GM12801 (cell line): ENCODE data around the gene PMEPA1.

Experiments used
- CTCF ChIP-seq: IDR thresholded peaks from one replicate; pipeline ENCODE4 v1.5.1; 2011; ENCODE audit warnings: control low read depth; ENCODE audit not compliant: insufficient read length; ENCODE audit errors: extremely low read depth

Gene PMEPA1

DNA sequence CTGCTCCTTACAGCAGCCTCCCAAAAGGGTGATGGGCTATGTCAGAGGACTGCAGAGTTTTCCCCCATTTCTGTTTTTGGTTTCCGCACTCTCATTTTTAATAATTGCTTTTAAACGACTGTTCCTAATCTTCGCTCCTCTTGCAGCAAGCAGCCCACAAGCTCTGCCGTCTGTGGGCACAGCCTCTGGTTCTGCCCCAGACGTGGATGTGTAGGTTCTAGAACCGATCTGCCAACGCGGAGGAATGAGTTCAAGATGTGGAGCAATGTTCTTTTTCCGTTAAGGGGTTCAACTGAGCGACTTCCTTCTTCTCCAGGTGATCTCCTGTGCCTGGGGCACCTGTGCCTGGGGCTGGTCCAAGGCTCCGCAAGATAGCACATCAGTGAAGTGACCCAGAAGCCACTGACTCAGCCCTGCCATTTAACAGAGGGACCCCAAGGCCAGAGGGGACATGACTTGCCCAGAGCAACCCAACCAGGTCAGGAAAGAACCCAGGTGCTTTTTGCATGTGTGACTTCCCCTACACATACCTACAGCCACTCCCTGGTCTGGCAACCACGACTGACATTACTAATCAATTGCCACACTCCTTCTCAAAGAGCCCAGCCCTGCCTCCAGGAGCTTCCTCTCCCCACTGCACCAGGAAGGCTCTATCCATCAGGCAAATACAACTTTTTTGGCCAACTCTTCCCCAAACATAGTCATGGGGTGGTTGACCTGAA, 22.7 kb downstream of the PMEPA1 start:
- TF ChIP-seq CTCF, result no peak

- TF ChIP-seq CTCF, result no peak
These were observed 24.6 kb downstream of the PMEPA1 start for GRCh38 chr20:57685146-57685758.

DNA sequence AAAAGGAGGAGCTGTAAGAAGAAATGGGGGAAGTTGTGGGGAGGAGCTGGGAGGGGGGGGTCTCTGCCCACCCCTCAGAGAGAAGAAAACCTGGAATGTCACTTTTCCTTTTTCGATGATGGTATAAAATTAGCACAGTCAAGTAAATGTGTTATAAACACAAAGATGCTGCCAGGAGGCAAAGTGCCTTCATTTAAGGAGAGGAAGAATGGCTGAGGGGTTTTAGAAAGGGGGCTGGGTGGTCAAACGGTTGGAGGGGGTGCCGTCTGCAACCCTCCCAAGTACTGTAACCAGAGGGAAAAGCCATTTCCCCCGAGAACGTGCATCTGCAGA, 25.0 kb downstream of the PMEPA1 start:
- TF ChIP-seq CTCF, result no peak

GRCh38 chr20:57683881-57684807, 25.7 kb downstream of the PMEPA1 start:
- TF ChIP-seq CTCF, result no peak

DNA sequence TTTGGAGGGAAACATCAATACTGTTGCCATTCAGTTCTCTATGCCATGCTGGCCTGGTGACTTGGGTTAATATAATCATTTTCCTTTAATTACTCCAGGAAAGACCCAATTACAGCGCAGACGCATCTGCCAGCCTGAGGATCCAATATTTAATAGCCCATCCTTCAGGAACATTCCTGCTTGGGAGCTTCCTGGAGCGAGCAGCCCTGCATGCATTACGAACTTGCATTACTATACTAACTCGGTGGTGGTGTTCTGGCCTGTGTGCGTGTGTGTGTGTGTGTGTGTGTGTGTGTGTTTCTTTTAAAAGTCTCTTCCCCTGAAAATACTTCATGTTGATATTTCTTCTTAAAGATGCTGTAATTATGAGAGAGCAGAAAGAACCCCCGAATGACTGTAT, 26.5 kb downstream of the PMEPA1 start:
- no peak for TF ChIP-seq CTCF

- no peak for TF ChIP-seq CTCF
These were observed 27.4 kb downstream of the PMEPA1 start for GRCh38 chr20:57682184-57683101.
